Stimulated activated CD4-positive, alpha-beta T cell treated with anti-CD3 and anti-CD28 coated beads, Interleukin-4, amount 100 ng/mL, for 1 hour (primary cell): ENCODE measurements around the gene BCLAF1.
"Not testable (repeated sequence)": the region's sequence is repeated elsewhere in the genome, so short reads cannot be mapped to it uniquely, and the experiment has no call there.

Source experiments
- DNase-seq: peaks from one replicate; pipeline ENCODE4 v3.0.0-alpha.2; 2020

BCLAF1 gene

GRCh38 chr6:136289579-136290409 lies at the start of gene BCLAF1:
Gene BCLAF1, minus strand, starts transcription at chr6:136289846. Its CDS starts 9,980 bp downstream, at chr6:136279866.
- peak; percentile 99 for DNase-seq

DNA sequence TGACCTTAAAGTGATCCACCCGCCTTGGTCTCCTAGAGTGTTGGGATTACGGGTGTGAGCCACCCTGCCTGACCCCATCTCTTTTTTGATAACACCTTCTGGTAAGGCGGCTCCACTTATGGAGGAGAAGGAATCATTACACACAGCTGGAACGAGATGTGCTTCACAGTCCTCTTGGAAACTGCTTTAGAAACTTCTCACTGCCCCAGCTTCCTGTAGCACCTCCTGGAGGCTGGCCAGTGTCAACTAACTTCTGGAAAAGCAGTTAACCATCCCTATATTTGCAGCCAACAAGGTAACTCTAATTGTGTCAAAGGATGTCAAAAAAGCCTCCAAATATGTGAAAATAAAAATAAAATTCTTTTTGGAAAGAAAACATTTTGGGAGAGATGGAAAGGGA lies 48.8 kb upstream of the BCLAF1 start:
- DNase-seq = no peak

DNA sequence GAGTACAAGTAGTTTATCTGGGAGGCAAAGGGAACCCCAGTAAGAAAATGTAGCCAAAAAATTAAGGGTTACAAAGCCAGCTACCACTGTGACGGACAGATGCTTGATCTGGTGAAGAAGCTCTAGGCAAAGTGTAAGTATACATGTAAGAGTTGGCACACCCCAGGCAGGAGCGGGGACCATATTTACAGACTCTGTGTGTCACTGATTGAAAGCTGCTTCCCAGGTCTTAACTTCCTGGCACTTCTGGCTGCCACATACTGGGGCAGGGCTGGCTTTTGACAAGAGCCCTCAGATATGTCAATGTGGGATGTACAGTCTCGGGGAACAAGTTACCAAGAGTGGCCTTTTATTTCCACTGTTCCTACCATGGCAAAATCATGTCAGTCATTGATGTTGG lies 48.0 kb upstream of the BCLAF1 start:
- no peak for DNase-seq

GRCh38 chr6:136337121-136337520 lies 47.5 kb upstream of the BCLAF1 start:
- DNase-seq = no peak

- no peak for DNase-seq
Observed at GRCh38 chr6:136335736-136336363, 46.2 kb upstream of the BCLAF1 start.

DNA sequence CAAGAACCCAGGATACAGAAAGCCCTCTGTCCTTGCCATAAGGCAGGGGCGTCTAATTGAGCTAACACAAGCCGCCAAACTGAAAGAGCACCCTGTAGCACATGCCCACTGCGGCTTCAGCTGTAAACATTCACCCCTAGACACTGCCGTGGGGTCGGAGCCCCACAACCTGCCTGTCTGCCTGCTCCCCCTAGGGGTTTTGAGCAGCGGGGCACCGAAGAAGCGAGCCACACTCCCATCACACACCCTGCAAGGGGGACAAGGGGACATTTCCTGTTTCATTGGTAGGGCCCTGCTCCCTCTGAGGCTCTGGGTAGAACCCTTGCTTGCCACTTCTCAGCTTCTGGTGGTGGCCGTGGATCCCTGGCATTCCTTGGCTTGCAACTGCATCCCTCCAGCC lies 45.2 kb upstream of the BCLAF1 start:
- no peak for DNase-seq

GRCh38 chr6:136334465-136334846 lies 44.8 kb upstream of the BCLAF1 start:
- DNase-seq = no peak

DNA sequence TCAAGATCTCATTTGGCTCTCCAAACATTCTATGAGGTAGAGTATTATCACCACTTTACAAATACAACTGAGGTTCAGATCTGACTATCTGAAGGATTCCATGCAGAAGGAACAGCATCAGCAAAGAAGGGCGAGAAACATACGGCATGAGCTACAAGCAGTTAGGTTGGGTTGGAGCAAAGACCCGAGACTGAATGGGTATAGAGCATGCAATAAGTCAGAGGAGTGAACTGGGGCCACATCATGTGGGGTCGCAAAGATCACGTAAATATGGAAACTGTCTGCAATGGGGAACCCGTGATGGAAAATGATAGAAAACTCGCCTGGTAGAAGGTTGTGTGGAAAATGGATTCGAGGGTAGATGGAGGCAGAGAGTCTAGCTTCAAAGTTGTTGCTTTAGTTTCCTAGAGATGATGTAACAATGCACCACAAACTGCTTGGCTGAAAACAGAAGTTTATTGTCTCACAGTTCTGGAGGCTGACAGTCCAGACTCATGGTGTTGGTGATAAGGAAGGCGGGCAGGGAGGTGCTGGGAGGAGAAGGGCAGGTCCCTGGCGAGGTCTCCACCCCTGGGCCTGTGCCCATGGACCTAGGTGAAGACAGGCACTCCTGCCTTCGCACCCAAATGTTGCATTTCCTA lies 44.3 kb upstream of the BCLAF1 start:
- no peak for DNase-seq

DNA sequence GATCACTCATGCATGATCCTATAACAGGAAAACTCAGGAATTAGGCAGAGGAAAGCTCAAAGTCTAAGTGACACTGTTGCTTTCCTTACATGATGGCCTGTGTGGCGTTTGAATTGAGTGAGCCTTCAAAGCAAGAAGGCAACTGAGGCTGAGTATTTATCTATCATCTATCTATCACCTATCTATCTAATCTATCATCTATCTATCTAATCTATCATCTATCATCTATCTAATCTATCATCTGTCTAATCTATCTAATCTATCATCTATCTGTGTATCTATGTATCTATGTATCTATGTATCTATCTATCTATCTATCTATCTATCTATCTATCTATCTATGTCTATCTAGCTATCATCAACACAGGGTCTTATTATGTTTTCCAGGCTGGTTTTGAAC lies 41.8 kb upstream of the BCLAF1 start:
- no peak for DNase-seq

DNA sequence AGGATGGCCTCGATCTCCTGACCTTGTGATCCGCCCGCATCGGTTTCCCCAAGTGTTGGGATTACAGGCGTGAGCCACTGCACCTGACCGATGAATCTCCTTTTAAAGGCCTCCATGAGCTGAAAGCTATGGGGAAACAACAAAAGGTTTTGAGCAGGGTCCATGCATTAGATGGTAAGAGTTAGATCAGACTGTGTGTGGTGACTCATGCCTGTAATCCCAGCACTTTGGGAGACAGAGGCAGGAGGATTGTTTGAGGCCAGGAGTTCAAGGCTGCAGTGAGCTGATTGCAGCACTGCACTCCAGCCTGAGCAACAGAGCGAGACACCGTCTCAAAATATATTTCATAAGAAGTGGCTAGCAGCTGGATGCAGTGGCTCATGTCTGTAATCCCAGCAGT lies 41.0 kb upstream of the BCLAF1 start:
- no peak for DNase-seq

DNA sequence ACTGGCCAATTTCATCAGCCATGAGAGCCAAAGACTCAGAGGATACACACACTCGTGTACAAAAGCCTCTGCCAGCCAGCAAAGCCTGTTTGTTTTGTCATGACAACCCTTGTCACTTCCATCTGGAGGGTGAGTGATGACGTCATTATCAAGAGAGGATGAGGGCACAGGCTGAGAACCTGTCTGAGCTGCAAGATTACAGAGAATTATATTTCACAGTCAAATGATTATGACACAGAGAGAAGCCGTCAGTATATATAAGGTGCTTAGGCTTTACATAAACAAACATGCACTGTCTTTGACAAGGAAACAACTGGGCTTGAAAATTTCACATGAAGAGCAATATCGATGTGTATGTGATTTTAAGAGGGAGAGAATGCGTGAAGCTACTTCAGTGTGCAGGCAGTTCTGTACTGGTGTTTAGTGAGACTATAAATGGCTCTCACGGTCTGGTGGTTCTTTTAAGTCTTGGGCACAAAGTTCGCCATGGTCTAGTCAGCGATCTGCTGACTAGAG lies 36.5 kb upstream of the BCLAF1 start:
- DNase-seq = no peak

GRCh38 chr6:136324686-136325380 lies 35.2 kb upstream of the BCLAF1 start:
- DNase-seq = no peak

DNA sequence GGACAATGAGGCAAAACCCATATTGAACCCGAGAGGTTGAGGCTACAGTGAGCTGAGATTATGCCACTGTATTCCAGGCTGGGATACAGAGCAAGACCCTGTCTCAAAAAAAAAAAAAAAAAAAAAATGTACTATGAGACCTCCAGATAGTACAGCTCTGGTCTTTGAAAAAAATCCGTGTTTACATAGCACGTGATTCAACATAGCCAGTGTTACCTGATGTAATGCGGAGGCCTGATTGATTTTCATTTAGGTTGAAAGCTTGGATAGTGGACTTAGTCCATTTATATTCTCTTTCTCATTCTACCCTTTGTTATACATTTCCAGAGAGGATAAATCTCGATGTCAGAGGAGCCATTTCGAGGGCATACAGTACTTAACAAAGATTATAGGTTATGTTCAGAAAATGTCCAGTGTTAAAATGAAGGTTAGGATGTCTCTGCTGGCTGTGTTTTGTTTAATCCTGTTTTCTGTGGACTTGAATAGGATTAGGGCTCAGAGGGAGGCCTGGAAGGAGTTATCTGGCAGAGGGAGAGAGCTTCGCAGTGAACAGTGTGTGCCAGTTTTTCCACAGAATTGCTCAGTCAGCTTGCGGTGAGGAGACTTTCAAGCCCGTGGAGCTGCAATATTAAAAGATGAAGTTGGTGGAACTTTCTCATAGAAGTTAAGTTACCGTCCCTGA lies 33.9 kb upstream of the BCLAF1 start:
- no peak for DNase-seq

DNA sequence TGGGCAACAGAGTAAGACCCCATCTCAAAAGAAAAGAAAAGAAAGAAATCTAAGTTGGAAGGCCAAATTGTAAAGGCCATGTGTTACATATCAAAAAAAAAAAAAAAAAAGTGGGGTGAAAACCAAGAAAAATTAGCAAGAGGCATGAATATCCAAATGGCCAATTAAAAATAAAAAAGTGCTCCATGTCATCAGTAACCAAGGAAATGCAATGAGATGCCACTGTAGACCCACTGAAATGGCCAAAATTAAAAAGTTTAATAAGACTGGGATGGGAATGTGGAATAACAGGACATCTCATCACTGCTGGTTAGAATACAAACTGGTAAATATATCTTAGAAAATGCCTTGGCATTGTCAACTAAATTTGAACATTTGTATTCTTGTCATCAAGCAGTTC lies 30.1 kb upstream of the BCLAF1 start:
- DNase-seq = no peak

- DNase-seq = no peak
Observed at GRCh38 chr6:136318676-136319075, 29.0 kb upstream of the BCLAF1 start.

DNA sequence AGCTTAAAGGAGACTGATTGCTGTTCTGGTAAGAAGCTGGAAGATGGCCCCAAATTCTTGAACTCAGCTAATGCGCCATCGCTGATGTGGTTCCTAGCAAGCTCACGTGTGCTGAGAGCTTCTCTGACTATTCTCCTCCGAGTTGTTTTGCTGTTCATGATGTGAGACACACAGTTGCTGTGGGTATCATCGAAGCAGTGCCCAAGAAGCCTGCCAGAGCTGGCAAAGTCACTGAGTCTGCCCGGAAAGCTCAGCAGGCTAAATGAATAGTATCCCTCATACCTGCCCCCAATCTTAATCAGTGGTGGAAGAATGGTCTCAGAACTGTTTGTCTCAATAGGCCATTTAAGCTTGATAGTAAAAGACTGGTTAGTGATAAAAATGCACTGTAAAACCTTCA lies 28.3 kb upstream of the BCLAF1 start:
- no peak for DNase-seq

- peak; percentile 37 for DNase-seq
Observed at GRCh38 chr6:136317021-136317694, 27.5 kb upstream of the BCLAF1 start.

DNA sequence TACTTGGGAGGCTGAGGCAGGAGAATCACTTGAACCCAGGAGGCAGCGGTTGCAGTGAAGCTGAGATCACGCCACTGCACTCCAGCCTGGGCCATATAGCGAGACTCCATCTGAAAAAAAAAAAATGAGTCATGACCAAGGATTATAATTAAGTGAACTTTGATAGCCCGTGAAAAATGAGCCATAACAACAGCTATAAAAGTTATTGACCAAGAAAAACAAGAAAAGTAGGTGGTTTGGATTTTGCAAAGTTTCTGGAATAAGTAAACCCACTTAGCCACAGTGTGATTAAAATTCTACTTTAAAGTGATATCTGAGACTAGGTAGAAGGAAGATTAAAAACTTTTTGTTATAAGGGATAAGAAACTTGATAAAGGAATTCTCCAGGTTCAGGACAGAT lies 25.9 kb upstream of the BCLAF1 start:
- no peak for DNase-seq

- no peak for DNase-seq
Observed at GRCh38 chr6:136312975-136313374, 23.3 kb upstream of the BCLAF1 start.

DNA sequence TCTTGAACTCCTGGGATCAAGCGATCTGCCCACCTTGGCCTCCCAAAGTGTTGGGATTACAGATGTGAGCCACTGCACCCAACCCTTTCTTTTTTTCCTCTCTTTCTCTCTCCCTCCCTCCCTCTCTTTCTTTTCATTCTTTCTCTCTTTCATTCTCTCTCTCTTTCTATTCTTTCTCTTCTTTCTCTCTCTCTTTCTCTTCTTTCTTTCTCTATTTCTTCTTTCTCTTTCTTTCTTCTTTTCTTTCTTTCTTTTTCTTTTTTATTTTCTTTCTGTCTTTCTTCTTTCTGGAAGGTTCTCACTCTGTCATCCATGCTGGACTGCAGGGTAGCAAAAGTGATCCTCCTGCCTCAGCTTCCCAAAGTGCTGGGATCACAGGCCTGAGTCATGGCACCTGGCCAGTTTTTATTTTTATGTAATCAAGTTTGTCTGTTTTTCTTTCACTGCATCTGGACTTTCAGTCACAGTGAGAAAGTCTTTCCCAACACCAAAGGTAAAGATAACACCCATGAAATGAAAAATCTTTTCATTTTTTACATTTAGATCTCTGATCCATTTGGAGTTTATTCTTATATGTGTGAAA lies 20.2 kb upstream of the BCLAF1 start:
- no peak for DNase-seq

- no peak for DNase-seq
Observed at GRCh38 chr6:136309171-136309570, 19.5 kb upstream of the BCLAF1 start.

- DNase-seq = not testable (repeated sequence)
Observed at GRCh38 chr6:136308469-136308868, 18.8 kb upstream of the BCLAF1 start.
